GM21360 (cell line): ENCODE data around the gene PDE8A.
"Not testable (repeated sequence)": the region's sequence is repeated elsewhere in the genome, so short reads cannot be mapped to it uniquely, and the experiment has no call there.

Experiments
- ATAC-seq: cut with Tn5 transposase; IDR thresholded peaks from one replicate; pipeline ENCODE4 v1.9.1; 2021; ENCODE audit warnings: mild to moderate bottlenecking, moderate library complexity; ENCODE audit not compliant: unreplicated experiment

The PDE8A gene

GRCh38 chr15:85157344-85157743 is 175.7 kb downstream of the PDE8A start:
- ATAC-seq: no peak

GRCh38 chr15:85162237-85162636 is 180.6 kb downstream of the PDE8A start:
- no peak for ATAC-seq

GRCh38 chr15:85164841-85165466 is 183.3 kb downstream of the PDE8A start:
- ATAC-seq: no peak

- ATAC-seq: no peak
Measured at GRCh38 chr15:85167568-85167967, 185.9 kb downstream of the PDE8A start.

GRCh38 chr15:85168642-85169173 is 187.1 kb downstream of the PDE8A start:
- no peak for ATAC-seq

- no peak for ATAC-seq
Measured at GRCh38 chr15:85171736-85172135, 190.1 kb downstream of the PDE8A start.

- ATAC-seq: no peak
Measured at GRCh38 chr15:85172846-85173490, 191.3 kb downstream of the PDE8A start.

GRCh38 chr15:85173630-85174029 is 192.0 kb downstream of the PDE8A start:
- ATAC-seq: not testable (repeated sequence)

- no peak for ATAC-seq
Measured at GRCh38 chr15:85174521-85174920, 192.9 kb downstream of the PDE8A start.

GRCh38 chr15:85177042-85177515 is 195.4 kb downstream of the PDE8A start:
- not testable (repeated sequence) for ATAC-seq

GRCh38 chr15:85178308-85178707 is 196.7 kb downstream of the PDE8A start:
- no peak for ATAC-seq

GRCh38 chr15:85179700-85180099 is 198.0 kb downstream of the PDE8A start:
- no peak for ATAC-seq

GRCh38 chr15:85185350-85185749 is 203.7 kb downstream of the PDE8A start:
- ATAC-seq: not testable (repeated sequence)

- not testable (repeated sequence) for ATAC-seq
Measured at GRCh38 chr15:85188171-85188577, 206.5 kb downstream of the PDE8A start.
